HL-60/S4 (cell line): ENCODE results near the gene SPATS2L.
"Not testable (repeated sequence)": the region's sequence is repeated elsewhere in the genome, so short reads cannot be mapped to it uniquely, and the experiment has no call there.

Experiments
- in situ Hi-C: fragments of 300-500 bp; cut with MboI; formaldehyde crosslinking; loops from 2 replicates; pipeline ENCODE4 v1.14.3; 2022; ENCODE audit warnings: low sequenced_read_pairs

Gene SPATS2L

DNA sequence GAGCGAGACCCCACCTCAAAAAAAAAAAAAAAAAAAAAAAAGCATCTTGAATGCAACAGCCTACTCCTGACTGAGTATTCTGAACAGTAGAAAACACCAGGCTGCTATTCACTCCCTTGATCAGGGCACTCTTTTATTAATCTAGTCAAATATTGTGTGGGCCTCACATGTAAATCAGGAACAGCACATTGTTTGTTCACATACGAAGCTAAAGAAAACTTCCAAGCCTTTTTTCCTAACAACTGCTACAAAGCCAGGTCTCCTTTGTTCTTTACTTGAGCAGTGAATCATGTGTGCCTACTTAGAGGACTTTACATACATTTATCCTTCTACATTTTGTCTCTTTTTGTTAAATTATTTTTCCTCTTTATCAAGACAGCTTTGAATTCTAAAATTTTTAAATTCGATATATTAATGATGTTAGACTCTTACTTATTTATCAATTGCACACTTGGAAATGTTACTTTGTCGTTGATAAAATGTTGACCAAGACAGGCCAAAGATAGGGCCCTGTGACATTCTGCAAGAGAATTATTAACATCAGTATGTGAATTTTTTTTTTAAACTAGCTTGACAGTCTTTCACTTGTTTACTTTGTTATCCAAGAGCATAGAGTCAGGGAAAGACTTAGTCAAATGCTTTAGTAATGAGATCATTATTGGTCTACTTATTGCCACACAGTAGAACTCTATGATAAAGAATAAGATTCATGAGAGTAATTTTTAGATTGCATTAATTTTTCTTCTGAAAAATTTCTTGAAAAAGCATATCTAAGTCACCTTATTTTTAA is 13.2 kb downstream of the SPATS2L start:
- in situ Hi-C loops: no loop called here

DNA sequence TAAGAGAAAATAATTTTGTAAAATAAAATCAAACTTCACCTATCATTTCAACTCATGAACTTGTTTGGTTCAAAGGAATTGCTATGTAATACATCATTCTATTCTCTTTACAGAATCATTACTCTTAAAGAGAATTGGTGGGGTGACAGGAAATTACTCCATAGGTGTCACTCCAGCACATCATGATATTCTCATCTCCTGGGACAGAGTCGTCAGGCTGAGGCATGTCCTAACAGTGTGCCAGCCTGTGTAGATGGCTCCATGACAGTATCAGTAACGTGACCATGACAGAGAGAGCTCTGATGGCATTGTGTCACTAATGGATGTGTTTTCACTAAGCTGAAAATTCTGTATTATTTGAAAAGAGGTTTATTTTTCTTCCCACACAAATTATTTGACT is 13.9 kb downstream of the SPATS2L start:
- in situ Hi-C loops: no loop called here

DNA sequence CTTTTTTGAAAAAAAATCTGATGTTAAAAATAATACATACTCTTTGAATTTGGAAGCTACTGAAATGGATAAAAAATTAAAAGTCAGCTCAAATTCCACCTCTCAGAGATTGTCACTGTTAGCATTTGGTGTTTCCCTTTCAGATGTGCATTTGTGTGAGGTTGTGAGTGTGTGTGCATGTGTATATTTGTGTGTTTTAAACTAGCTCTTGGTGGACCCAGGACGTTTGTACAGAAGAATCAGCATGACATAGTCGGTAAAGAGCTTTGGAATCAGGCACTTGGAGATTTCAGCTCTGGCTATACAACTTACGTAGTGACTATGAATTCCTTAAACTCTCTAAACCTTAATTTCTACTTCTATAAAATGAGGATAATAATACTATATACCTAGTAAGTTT is 14.5 kb downstream of the SPATS2L start:
- in situ Hi-C loops: no loop called here

DNA sequence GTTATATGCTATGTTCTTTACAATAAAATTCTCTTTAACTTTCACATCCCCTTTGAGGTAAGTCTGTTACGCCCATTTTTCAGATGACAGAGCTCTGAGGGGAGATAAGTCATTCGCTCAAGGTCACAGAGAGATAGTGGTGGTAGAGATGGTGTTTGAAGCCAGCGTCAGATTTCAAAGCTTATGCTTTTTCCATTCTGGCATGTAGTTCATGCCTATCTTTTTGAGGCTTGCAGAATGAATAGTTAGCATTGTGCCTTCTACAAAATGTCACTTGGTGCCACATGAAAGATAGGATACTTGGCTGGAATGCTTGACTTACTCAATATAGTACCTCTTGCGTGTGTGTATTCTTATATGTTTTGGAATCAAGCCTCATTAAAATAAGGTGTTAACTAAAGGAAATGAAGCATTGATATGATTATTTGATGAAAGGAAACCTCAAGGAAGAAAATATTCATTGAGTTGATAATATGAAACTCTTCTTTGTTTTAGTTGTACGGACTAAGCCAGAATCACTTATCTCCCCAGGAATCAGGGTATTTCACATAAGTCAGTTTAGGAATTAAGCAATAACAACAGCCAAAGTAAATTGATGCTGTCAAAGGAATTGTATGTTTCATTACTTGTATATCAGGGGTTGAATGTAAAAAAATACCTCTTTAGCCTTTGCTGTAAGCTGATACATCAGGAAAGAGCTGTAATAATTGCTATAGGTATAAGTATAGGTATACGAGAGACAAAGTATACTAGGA is 15.5 kb downstream of the SPATS2L start:
- in situ Hi-C loops: no loop called here

DNA sequence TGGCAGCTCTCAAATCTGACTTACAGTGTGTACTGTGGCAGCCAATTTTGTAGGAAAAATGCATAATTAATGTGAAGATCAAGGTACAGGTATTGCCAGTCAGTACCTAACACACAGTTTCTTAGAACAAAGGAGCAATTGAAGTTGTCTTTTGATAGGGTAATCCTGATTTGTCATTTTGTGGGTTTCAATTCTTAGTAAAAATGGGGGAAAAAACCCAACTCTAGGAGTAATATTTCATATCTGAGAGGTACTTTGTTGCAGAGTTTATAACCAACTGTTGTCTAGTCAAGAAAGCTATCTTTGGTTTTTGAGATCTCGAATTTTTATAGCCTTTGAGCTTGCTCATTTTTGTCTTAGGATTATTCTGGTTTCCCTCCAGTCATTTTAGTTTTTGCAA is 16.1 kb downstream of the SPATS2L start:
- in situ Hi-C loops: no loop called here

DNA sequence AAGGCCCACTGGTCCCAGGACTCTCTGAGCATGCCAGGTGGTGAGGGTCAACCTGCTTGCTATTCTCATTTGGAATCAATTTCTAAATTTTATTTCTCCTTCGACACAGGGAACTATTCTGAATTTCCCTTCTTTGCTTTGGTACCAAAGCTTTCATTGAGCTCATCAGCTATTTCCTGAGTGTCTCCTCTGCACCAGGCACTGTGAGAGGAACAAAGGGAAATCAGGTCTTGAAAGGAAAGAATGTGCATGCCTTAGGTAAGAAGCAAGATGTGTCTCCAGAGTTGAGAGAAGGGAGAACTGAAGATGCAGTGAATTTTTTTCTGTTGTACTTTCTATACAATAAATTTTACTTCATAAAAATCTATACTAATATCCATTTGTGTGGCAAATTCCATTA is 17.9 kb downstream of the SPATS2L start:
- in situ Hi-C loops: no loop called here

DNA sequence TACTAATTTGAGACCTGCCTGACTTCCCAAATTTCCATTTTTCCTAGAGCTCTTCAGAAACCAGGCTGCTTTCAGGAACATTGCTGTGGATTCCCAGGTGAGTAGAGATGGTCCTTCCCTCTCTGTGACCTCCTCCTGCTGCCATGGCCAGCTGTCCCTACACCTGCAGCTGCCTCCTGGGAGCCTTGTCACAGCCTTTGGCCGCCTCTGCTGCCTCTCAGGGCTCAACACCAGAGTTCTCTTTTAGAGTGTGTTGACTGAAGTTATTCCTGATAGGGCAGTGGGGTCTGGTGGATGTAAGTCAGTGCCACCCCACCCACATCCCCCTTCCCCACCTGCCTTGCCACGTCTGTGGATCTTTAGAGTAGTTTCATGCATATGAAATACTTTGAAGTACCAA is 22.9 kb downstream of the SPATS2L start:
- in situ Hi-C loops: no loop called here

DNA sequence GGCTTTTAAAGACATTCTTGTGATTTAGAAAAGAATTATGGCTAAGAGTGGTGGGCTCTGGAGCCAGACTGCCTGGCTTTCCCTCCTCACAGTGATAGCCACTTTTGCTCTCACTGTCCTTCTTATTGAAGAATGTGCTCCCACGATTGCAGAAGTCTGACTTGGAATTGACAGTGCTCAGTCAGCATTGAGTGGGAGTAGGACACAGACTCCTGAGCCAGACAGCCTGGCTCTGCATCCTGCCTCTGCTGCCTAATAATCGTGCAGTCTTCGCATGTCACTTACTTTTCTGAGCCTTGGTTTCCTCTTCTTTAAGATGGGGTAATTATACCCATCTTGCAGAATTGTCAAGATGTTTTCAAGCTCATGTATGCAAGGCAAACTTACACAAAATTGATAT is 23.3 kb downstream of the SPATS2L start:
- in situ Hi-C loops: no loop called here

DNA sequence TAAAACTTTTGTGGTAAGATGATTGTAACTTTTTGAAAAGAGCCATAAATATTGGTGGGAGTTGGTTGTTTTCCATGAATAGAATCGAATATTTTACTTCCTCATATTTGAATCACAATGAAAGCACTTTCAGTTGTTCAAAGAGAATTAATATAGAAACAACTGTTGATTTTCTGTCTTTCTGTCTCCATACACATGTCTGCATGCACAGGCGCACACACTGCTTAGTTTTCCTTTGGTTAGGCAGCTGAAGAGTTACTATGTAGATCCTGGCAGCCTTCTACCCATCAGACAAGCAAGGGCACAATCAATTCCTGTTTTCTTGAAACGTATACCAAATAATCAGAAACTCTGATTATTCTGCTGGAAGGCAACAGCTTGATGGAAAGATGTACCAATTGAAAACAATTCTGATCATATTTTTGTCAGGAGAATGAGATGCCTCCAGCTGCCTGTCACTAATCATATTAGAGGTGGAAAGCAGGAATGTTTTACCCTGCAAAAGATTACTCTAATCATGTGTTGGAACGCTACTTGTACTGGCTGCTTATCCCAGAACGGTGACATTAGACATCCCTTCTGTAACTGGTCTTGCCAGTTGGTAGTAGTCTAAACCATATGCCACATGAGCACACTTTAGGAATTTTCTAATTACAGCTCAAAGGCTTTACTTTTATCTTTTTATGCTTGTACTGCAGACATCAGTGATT is 24.0 kb downstream of the SPATS2L start:
- in situ Hi-C loops: no loop called here

DNA sequence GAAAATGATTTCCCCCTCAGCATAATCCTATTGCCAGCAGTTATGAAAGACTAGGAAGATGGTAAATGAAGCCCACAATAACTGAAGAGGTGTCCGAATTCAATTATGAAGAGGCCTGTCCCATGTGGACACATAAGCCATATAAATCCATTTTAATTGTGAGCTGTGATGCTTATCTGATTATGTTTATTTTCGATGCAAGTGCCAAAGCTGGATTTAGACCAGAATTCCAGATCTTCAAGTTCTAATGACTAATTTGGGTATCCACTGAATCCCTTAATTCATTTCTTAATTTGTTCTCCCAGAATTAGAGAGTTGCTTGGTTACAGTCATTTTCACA is 24.5 kb downstream of the SPATS2L start:
- in situ Hi-C loops: no loop called here

DNA sequence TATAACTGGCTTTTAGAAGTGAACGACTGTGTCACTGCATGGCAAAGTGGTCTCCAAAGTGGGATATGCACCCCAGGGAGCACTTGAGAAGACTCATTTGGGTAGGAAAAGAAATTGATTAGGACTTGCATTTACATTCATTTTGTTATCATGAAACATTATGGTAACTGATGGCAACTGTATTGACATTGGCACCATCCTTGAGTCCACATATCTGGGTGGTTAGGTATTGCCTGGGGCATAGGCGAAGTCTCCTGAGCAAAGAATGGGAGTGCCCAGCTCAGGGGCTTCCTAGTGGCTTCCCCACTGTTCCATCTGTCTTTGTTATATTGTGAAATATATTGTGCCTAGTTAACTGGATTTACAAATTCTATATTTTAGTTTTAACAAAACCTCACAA is 29.2 kb downstream of the SPATS2L start:
- in situ Hi-C loops: no loop called here

DNA sequence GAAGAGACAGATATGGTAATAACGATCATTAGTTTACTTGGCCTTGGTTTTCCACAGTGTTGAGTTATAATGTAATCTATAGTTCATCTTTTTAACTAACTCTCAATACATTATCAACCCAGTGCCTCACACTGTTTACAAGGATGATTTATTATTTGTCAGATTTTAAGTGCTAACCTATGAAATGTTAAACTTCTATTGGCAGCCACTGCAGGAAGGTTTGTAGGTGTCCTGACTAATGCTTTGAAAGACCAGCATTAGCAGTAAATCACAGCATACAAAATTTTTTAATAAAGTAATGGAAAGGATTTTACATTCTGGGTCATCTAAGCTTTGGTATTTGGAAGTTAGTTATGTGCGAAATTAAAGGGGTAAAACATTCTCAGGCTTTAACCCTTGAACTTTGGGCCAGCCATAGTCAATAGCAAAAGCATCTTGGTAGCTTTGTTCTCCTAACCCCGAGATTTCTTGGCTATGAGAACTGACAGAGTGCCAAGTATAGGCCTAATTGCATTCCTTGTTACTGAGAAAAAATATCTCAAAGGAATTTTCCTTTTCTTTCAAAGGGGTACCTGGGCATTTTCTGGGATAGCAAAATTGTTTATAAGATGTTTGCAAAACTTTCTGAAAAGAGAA is 30.6 kb downstream of the SPATS2L start:
- in situ Hi-C loops: no loop called here

DNA sequence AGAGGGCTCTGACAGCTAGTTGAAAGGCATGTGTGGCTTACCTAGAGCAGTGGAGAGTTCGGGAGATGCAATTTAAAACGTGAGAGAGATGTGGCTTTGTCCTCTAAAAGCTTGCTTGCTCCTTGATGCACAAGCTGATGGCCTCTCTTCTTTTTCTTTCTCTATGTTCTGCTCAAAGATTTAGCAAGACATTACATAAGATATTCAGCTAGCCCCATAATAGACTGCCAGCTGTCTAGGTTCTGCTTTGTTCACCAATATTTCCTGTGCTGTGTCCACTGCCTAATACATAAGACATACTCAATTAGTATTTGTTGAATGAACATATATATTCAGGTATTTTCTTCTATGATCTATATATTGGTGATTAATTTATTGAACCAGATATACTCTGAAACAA is 31.1 kb downstream of the SPATS2L start:
- in situ Hi-C loops: no loop called here

DNA sequence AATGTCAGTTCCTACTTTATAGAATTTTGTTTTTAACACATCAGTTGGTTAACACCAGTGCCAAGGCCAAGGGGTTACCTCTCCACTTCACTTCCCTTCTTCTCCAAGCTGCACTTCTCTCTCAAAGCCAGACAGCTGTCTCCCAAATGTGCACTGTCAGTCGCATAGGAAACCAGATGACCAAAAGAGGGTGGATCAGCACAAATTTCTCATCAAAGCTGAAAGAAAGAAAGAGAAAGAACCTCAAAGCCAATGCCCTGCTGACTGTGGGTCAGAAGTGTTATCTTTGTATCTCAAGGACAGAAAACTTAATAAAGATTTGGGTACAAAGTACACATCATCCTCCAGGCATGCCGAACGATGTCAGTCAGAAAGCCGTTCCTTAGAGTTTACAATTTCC is 32.2 kb downstream of the SPATS2L start:
- in situ Hi-C loops: no loop called here

DNA sequence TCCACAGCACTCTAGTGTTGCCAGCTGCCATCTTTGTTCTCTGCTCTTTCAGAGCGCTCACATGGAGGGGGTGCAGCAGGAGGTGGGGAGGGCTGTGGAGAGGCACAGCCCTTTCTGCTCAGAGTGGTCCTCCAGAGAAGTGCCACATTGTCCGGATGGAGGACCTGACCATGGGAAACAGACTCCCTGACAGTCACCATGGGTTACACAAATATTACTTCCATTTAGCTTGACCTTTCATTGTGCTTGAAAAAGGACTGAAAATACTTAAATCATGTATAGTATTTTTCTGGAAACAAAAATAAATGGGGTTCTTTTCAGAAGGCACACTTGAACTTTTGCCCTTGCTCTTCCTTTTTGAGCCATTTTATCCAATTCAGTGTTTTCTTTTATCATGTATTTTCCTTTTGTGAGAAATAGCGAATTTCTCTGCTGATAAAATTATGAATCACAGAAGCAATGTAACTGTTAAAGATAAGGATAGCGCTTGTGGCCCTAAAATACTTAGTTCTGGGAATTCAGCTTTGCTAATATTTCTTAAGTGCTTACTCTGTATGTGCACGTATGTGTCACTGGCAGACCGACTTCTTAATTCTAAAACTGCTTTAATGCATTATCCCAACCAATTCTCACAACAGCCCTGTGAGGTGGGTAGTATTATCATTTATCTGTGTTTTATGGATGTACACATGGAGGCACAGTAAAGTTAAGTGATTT is 34.2 kb downstream of the SPATS2L start:
- in situ Hi-C loops: no loop called here

DNA sequence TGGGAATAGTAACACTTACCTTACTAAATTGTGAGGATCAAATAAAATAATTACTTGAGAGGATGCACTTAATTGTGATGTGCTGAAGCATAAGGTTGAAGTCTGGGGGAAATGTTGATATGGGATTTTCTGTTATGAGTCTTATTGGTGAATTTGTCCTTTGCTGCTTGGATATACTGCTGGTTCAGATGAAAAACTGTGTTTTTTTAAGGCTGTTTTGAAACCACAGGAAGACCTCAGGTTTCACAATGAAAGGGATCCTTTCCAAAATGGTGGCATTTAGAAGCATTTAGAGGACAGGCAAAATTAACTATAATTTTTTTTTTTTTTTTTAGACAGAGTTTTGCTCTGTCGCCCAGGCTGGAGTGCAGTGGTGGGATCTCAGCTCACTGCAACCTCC is 34.9 kb downstream of the SPATS2L start:
- in situ Hi-C loops: no loop called here

DNA sequence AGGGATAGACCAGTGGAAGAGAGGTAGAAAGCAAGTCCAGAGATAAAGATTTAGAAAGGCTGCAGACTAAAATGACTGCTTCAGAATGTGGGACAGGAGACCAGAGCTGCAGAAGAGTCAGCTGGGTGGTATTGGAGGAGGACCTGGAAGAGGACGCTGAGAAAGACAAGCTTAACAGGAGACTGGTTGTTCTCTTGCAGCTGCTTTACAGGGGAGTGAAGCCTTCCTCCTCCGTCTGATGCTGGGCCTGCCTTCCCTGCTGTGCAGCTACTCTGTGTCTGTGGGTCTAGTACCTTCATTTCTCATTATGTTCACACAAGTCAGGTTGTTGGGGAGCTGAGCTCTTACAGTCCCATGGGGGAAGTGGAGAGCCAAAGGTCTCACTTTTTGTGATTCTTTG is 35.7 kb downstream of the SPATS2L start:
- in situ Hi-C loops: no loop called here

DNA sequence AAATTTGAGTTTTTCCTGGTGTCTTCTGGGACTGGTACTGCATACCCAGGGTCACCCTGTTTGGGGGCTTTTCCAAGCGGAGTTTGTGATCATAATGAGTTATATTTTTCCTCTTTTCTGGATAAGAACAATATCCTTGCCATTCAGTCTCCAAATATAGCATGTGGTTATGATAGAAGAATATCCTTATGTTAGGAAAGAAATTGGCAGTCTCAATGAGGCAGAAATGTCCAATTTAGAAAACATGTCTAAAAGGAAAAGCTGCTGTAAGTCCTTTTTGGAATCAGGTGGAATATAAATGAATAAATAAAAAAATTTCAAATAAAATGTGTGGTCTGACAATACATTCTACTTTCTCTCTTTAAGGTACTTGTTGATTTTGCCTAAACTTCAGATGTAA is 36.2 kb downstream of the SPATS2L start:
- in situ Hi-C loops: no loop called here

DNA sequence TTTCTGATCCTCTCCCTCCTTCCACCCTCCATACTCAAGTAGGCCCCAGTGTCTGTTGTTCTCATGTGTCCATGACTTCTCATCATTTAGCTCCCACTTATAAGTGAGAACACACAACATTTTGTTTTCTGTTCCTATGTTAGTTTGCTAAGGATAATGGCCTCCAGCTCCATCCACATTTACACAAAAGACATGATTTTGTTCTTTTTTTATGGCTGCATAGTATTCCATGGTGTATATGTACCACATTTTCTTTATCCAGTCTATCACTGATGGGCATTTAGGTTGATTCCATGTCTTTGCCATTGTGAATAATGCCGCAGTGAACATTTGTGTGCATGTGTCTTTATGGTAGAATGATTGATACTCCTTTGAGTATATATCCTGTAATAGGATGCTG is 37.7 kb downstream of the SPATS2L start:
- in situ Hi-C loops: not testable (repeated sequence)

DNA sequence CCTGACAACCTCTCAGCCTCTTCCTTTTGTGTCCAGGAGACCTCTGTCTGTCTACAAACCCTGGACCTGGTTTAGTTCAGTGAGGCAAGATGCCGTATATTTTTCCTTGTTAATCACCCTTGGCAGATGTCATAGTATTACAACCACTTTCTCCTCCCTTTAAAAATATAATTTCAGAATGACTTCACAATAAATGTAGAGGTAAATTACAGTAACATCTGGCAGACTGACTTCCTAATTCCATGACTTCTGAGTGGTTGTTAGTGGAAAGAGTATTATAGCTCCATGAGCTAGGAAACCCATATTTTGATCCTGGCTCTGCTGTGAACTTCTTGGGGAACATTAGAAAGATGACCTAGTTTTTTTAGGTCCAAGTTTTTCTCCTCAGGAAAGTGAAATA is 39.5 kb downstream of the SPATS2L start:
- in situ Hi-C loops: no loop called here

DNA sequence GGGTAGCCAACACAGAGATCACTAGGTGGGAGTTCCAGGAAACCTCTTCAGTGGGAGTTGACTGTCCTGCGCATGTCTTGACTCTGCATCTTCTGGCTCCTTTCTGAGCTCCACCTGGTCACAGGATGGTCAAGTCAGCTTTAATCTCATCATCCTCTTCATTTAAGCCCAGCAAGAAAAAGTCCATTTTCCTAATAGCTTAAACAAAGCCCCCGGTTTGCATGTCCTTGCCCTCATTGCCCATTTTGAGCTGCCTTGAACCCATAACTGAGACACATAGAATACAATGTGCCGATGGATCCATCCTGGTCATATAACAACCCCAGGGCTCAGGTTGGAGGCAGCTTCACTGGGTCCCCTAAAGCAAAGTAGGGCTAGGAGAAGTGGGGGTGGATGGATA is 40.8 kb downstream of the SPATS2L start:
- in situ Hi-C loops: no loop called here
